Measurements from ENCODE around the gene MAPKAPK2.
"Not testable (repeated sequence)": the region's sequence is repeated elsewhere in the genome, so short reads cannot be mapped to it uniquely, and the experiment has no call there.

MAPKAPK2 gene

GRCh38 chr1:206754011-206754410, 69.3 kb downstream of the MAPKAPK2 start:
- DNase-seq (ENCODE audit: low read depth, low spot score) = no peak
- Histone ChIP-seq H3K27me3 (ENCODE audit: insufficient read depth, insufficient read length) (no peaks in the 10 kb centered on the region), H3K9ac (ENCODE audit: insufficient read length, low read depth) (no peak overlapping the region), H3K4me1 (ENCODE audit: insufficient read depth, insufficient read length) (no peaks in the 10 kb centered on the region), H3K9me3 (ENCODE audit: insufficient read depth, low read length) (no peaks in the 10 kb centered on the region), H3K4me3 (ENCODE audit: insufficient read length, low read depth) (no peak overlapping the region), H3K36me3 (ENCODE audit: insufficient read depth, insufficient read length, low read length) (no peaks in the 10 kb centered on the region)
- no peak for TF ChIP-seq YY1 (IDR thresholded peaks at IDR 0.05; ENCODE audit: insufficient read depth, insufficient read length)
- no peak for TF ChIP-seq ZNF274 (IDR thresholded peaks at IDR 0.05; ENCODE audit: low read depth, low read length)
- TF ChIP-seq SUZ12 (IDR thresholded peaks at IDR 0.05; ENCODE audit: extremely low read depth, insufficient read depth, insufficient read length) = no peak

- Histone ChIP-seq H3K9ac (ENCODE audit: insufficient read length, low read depth) (no peak overlapping the region), H3K4me3 (ENCODE audit: insufficient read length, low read depth) (no peak overlapping the region), H3K27me3 (ENCODE audit: insufficient read depth, insufficient read length) (no peaks in the 10 kb centered on the region), H3K36me3 (ENCODE audit: insufficient read depth, insufficient read length, low read length) (no peaks in the 10 kb centered on the region), H3K4me1 (ENCODE audit: insufficient read depth, insufficient read length) (no peaks in the 10 kb centered on the region), H3K9me3 (ENCODE audit: insufficient read depth, low read length) (no peaks in the 10 kb centered on the region)
- no peak for TF ChIP-seq SUZ12 (IDR thresholded peaks at IDR 0.05; ENCODE audit: extremely low read depth, insufficient read depth, insufficient read length)
- no peak for TF ChIP-seq ZNF274 (IDR thresholded peaks at IDR 0.05; ENCODE audit: low read depth, low read length)
- TF ChIP-seq YY1 (IDR thresholded peaks at IDR 0.05; ENCODE audit: insufficient read depth, insufficient read length) = no peak
- DNase-seq (ENCODE audit: low read depth, low spot score) = no peak
Observed at GRCh38 chr1:206757524-206758266, 73.0 kb downstream of the MAPKAPK2 start.

GRCh38 chr1:206760590-206760989, 75.9 kb downstream of the MAPKAPK2 start:
- H3K36me3 ChIP-seq (ENCODE audit: insufficient read depth, insufficient read length, low read length) = no peaks in the 10 kb centered on the region
- H3K4me3 ChIP-seq (ENCODE audit: insufficient read length, low read depth) = no peak overlapping the region
- no peaks in the 10 kb centered on the region for H3K27me3 ChIP-seq (ENCODE audit: insufficient read depth, insufficient read length)
- no peaks in the 10 kb centered on the region for H3K9me3 ChIP-seq (ENCODE audit: insufficient read depth, low read length)
- no peak for TF ChIP-seq ZNF274 (IDR thresholded peaks at IDR 0.05; ENCODE audit: low read depth, low read length)
- TF ChIP-seq YY1 (IDR thresholded peaks at IDR 0.05; ENCODE audit: insufficient read depth, insufficient read length) = no peak
- TF ChIP-seq SUZ12 (IDR thresholded peaks at IDR 0.05; ENCODE audit: extremely low read depth, insufficient read depth, insufficient read length) = no peak
- no peak overlapping the region for H3K9ac ChIP-seq (ENCODE audit: insufficient read length, low read depth)
- no peaks in the 10 kb centered on the region for H3K4me1 ChIP-seq (ENCODE audit: insufficient read depth, insufficient read length)
- no peak for DNase-seq (ENCODE audit: low read depth, low spot score)

- no peak for DNase-seq (ENCODE audit: low read depth, low spot score)
- TF ChIP-seq ZNF274 (IDR thresholded peaks at IDR 0.05; ENCODE audit: low read depth, low read length) (no peak), YY1 (IDR thresholded peaks at IDR 0.05; ENCODE audit: insufficient read depth, insufficient read length) (no peak)
- Histone ChIP-seq H3K4me1 (ENCODE audit: insufficient read depth, insufficient read length) (no peaks in the 10 kb centered on the region), H3K4me3 (ENCODE audit: insufficient read length, low read depth) (no peak overlapping the region), H3K27me3 (ENCODE audit: insufficient read depth, insufficient read length) (no peaks in the 10 kb centered on the region), H3K9ac (ENCODE audit: insufficient read length, low read depth) (no peak overlapping the region), H3K36me3 (ENCODE audit: insufficient read depth, insufficient read length, low read length) (no peaks in the 10 kb centered on the region), H3K9me3 (ENCODE audit: insufficient read depth, low read length) (no peaks in the 10 kb centered on the region)
Observed at GRCh38 chr1:206761159-206761768, 76.6 kb downstream of the MAPKAPK2 start.

GRCh38 chr1:206762741-206763364, 78.1 kb downstream of the MAPKAPK2 start:
- not testable (repeated sequence) for H3K9me3 ChIP-seq (ENCODE audit: insufficient read depth, low read length); H3K36me3 ChIP-seq (ENCODE audit: insufficient read depth, insufficient read length, low read length); H3K4me1 ChIP-seq (ENCODE audit: insufficient read depth, insufficient read length); DNase-seq (ENCODE audit: low read depth, low spot score); H3K27me3 ChIP-seq (ENCODE audit: insufficient read depth, insufficient read length); H3K9ac ChIP-seq (ENCODE audit: insufficient read length, low read depth); H3K4me3 ChIP-seq (ENCODE audit: insufficient read length, low read depth)

GRCh38 chr1:206765771-206766170, 81.1 kb downstream of the MAPKAPK2 start:
- not testable (repeated sequence) for H3K27me3 ChIP-seq (ENCODE audit: insufficient read depth, insufficient read length); H3K36me3 ChIP-seq (ENCODE audit: insufficient read depth, insufficient read length, low read length); H3K9ac ChIP-seq (ENCODE audit: insufficient read length, low read depth); H3K9me3 ChIP-seq (ENCODE audit: insufficient read depth, low read length); H3K4me3 ChIP-seq (ENCODE audit: insufficient read length, low read depth); DNase-seq (ENCODE audit: low read depth, low spot score)
- H3K4me1 ChIP-seq (ENCODE audit: insufficient read depth, insufficient read length) = peaks cover 14% of the 10 kb centered on the region

GRCh38 chr1:206766251-206766856, 81.6 kb downstream of the MAPKAPK2 start:
- Histone ChIP-seq H3K9me3 (ENCODE audit: insufficient read depth, low read length) (no peaks in the 10 kb centered on the region), H3K4me1 (ENCODE audit: insufficient read depth, insufficient read length) (peaks cover 19% of the 10 kb centered on the region), H3K9ac (ENCODE audit: insufficient read length, low read depth) (peak overlapping the region; percentile 24), H3K27me3 (ENCODE audit: insufficient read depth, insufficient read length) (peaks cover 1% of the 10 kb centered on the region), H3K4me3 (ENCODE audit: insufficient read length, low read depth) (no peak overlapping the region), H3K36me3 (ENCODE audit: insufficient read depth, insufficient read length, low read length) (no peaks in the 10 kb centered on the region)
- TF ChIP-seq YY1 (IDR thresholded peaks at IDR 0.05; ENCODE audit: insufficient read depth, insufficient read length) = no peak
- TF ChIP-seq ZNF274 (IDR thresholded peaks at IDR 0.05; ENCODE audit: low read depth, low read length) = no peak
- no peak for DNase-seq (ENCODE audit: low read depth, low spot score)
